ENCODE data around the gene ARAP2.

ARAP2 gene

GRCh38 chr4:36094995-36095394 lies 149.3 kb downstream of the ARAP2 start:
- H3K9me3 ChIP-seq (ENCODE audit: control insufficient read depth, insufficient read depth, low read length) = no peaks in the 10 kb centered on the region
- TF ChIP-seq EZH2phosphoT487 (IDR thresholded peaks at IDR 0.05; ENCODE audit: borderline replicate concordance, low read length) (no peak), CTCF (IDR thresholded peaks at IDR 0.05; ENCODE audit: low read depth, low read length, poor library complexity, severe bottlenecking) (no peak)
- no peaks in the 10 kb centered on the region for H3K27me3 ChIP-seq (ENCODE audit: control insufficient read depth, low read length)
- H3K27ac ChIP-seq (ENCODE audit: low read depth, low read length) = no peak overlapping the region
- H3K4me1 ChIP-seq (ENCODE audit: control insufficient read depth, low read length) = no peaks in the 10 kb centered on the region
- no peaks in the 10 kb centered on the region for H3F3A ChIP-seq (ENCODE audit: control insufficient read depth, insufficient read depth)
- no peak overlapping the region for H3K4me2 ChIP-seq (ENCODE audit: low read length)
- H4K20me1 ChIP-seq (ENCODE audit: control insufficient read depth, insufficient read depth, low read depth, low read length) = no peaks in the 10 kb centered on the region
- no peaks in the 10 kb centered on the region for H3K79me2 ChIP-seq (ENCODE audit: control insufficient read depth, low read length)
- no peaks in the 10 kb centered on the region for H3K36me3 ChIP-seq (ENCODE audit: control insufficient read depth, low read length)
- H3K4me3 ChIP-seq (ENCODE audit: low read length) = no peak overlapping the region
- H3K9me2 ChIP-seq (replicated peaks; ENCODE audit: control insufficient read depth, low read length) = no peaks in the 10 kb centered on the region

GRCh38 chr4:36091997-36092396 lies 152.3 kb downstream of the ARAP2 start:
- no peak overlapping the region for H3K27ac ChIP-seq (ENCODE audit: low read depth, low read length)
- no peaks in the 10 kb centered on the region for H4K20me1 ChIP-seq (ENCODE audit: control insufficient read depth, insufficient read depth, low read depth, low read length)
- H3K9me3 ChIP-seq (ENCODE audit: control insufficient read depth, insufficient read depth, low read length) = no peaks in the 10 kb centered on the region
- H3K36me3 ChIP-seq (ENCODE audit: control insufficient read depth, low read length) = no peaks in the 10 kb centered on the region
- no peak for TF ChIP-seq CTCF (IDR thresholded peaks at IDR 0.05; ENCODE audit: low read depth, low read length, poor library complexity, severe bottlenecking)
- no peak for TF ChIP-seq EZH2phosphoT487 (IDR thresholded peaks at IDR 0.05; ENCODE audit: borderline replicate concordance, low read length)
- H3K9me2 ChIP-seq (replicated peaks; ENCODE audit: control insufficient read depth, low read length) = no peaks in the 10 kb centered on the region
- H3K4me3 ChIP-seq (ENCODE audit: low read length) = no peak overlapping the region
- H3F3A ChIP-seq (ENCODE audit: control insufficient read depth, insufficient read depth) = no peaks in the 10 kb centered on the region
- no peaks in the 10 kb centered on the region for H3K27me3 ChIP-seq (ENCODE audit: control insufficient read depth, low read length)
- no peaks in the 10 kb centered on the region for H3K4me1 ChIP-seq (ENCODE audit: control insufficient read depth, low read length)
- H3K79me2 ChIP-seq (ENCODE audit: control insufficient read depth, low read length) = no peaks in the 10 kb centered on the region
- no peak overlapping the region for H3K4me2 ChIP-seq (ENCODE audit: low read length)

- Histone ChIP-seq H3K27ac (ENCODE audit: low read depth, low read length) (no peak overlapping the region), H3K27me3 (ENCODE audit: control insufficient read depth, low read length) (no peaks in the 10 kb centered on the region), H3K4me2 (ENCODE audit: low read length) (no peak overlapping the region), H3F3A (ENCODE audit: control insufficient read depth, insufficient read depth) (no peaks in the 10 kb centered on the region), H3K9me3 (ENCODE audit: control insufficient read depth, insufficient read depth, low read length) (no peaks in the 10 kb centered on the region), H3K79me2 (ENCODE audit: control insufficient read depth, low read length) (no peaks in the 10 kb centered on the region), H3K4me3 (ENCODE audit: low read length) (no peak overlapping the region), H3K36me3 (ENCODE audit: control insufficient read depth, low read length) (no peaks in the 10 kb centered on the region), H4K20me1 (ENCODE audit: control insufficient read depth, insufficient read depth, low read depth, low read length) (no peaks in the 10 kb centered on the region), H3K9me2 (replicated peaks; ENCODE audit: control insufficient read depth, low read length) (no peaks in the 10 kb centered on the region), H3K4me1 (ENCODE audit: control insufficient read depth, low read length) (no peaks in the 10 kb centered on the region)
- TF ChIP-seq CTCF (IDR thresholded peaks at IDR 0.05; ENCODE audit: low read depth, low read length, poor library complexity, severe bottlenecking) (no peak), EZH2phosphoT487 (IDR thresholded peaks at IDR 0.05; ENCODE audit: borderline replicate concordance, low read length) (no peak)
Measured at GRCh38 chr4:36088542-36088941, 155.8 kb downstream of the ARAP2 start.
